Spinal cord (tissue), 10 donors: ENCODE results near the gene GALNT10. TPM values are rescaled to one million over a fixed set of nuclear protein-coding genes. Genes with fewer than 3 reads are reported as not detected.

Source experiments
- DNase-seq, 6 donors: peaks; one replicate each; pipeline versions ENCODE4 v3.0.0 to v3.0.0-alpha.2; 2013 to 2015; ENCODE audit warnings: low spot score in 6 of 6, low read depth in 4 of 6
- H3K27ac ChIP-seq: one replicate; pipeline ENCODE4 v1.5.1; 2013; ENCODE audit warnings: low read depth, low read length, control low read depth
- H3K27me3 ChIP-seq: one replicate; pipeline ENCODE4 v1.6.1; 2013; ENCODE audit warnings: low read length; ENCODE audit not compliant: control insufficient read depth, insufficient read depth
- H3K36me3 ChIP-seq: one replicate; pipeline ENCODE4 v1.6.1; 2013; ENCODE audit warnings: low read length; ENCODE audit not compliant: control insufficient read depth, insufficient read depth
- H3K4me1 ChIP-seq: one replicate; pipeline ENCODE4 v1.6.1; 2013; ENCODE audit warnings: low read length; ENCODE audit not compliant: control insufficient read depth, insufficient read depth
- H3K4me3 ChIP-seq: one replicate; pipeline ENCODE4 v1.5.1; 2013; ENCODE audit warnings: low read depth, low read length, control low read depth
- H3K9me3 ChIP-seq: one replicate; pipeline ENCODE4 v1.6.1; 2013; ENCODE audit warnings: low read length; ENCODE audit not compliant: control insufficient read depth, insufficient read depth
- WGBS: methylation state at CpG from one replicate; pipeline ENCODE4 v1.1.5; 2013; ENCODE audit warnings: missing lambda C conversion rate; ENCODE audit not compliant: insufficient coverage; 5-methylcytosine and 5-hydroxymethylcytosine counted together
- polyA plus RNA-seq, 2 donors: library from polyadenylated mRNA; unstranded; fragments of 120-200 nt; gene quantifications; one replicate each; pipeline ENCODE4 v1.2.1, GENCODE V29; 2013; ENCODE audit not compliant: insufficient read length in 2 of 2
- total RNA-seq, 2 donors: library from RNA; depleted of rRNA in 1 of 2; stranded (reverse); fragments of 120-200 nt in 1 of 2; fragments of >200 nt in 1 of 2; gene quantifications; one replicate each; pipeline versions ENCODE4 v1.2.3 to v1.2.4, GENCODE V29; 2013 to 2014
- donor health status: healthy.

The GALNT10 gene
- total and polyA plus RNA-seq, 4 donors, result 17.2 to 31.2 (median 22.5) TPM

GRCh38 chr5:154451957-154452356 is 261.4 kb downstream of the GALNT10 start:
- no CpG with 5 or more reads among the region's 8 CpGs for WGBS
- H3K27ac ChIP-seq, result no peak overlapping the region
- H3K9me3 ChIP-seq, result no peaks in the 10 kb centered on the region
- no peak overlapping the region for H3K4me3 ChIP-seq
- no peaks in the 10 kb centered on the region for H3K27me3 ChIP-seq
- peaks cover 7% of the 10 kb centered on the region for H3K4me1 ChIP-seq
- H3K36me3 ChIP-seq, result peaks cover 24% of the 10 kb centered on the region
- DNase-seq, result no peak

GRCh38 chr5:154455585-154455984 is 265.1 kb downstream of the GALNT10 start:
- DNase-seq, result no peak
- no peak overlapping the region for H3K4me3 ChIP-seq
- no peaks in the 10 kb centered on the region for H3K27me3 ChIP-seq
- H3K36me3 ChIP-seq, result peaks cover 27% of the 10 kb centered on the region
- H3K4me1 ChIP-seq, result no peaks in the 10 kb centered on the region
- H3K9me3 ChIP-seq, result no peaks in the 10 kb centered on the region
- no peak overlapping the region for H3K27ac ChIP-seq
- WGBS, result no CpG with 5 or more reads among the region's 5 CpGs

- Histone ChIP-seq H3K4me1 (no peaks in the 10 kb centered on the region), H3K27me3 (no peaks in the 10 kb centered on the region), H3K4me3 (no peak overlapping the region), H3K27ac (no peak overlapping the region), H3K36me3 (peaks cover 30% of the 10 kb centered on the region), H3K9me3 (no peaks in the 10 kb centered on the region)
- no CpG with 5 or more reads among the region's 3 CpGs for WGBS
- DNase-seq, result no peak
These were observed 266.0 kb downstream of the GALNT10 start for GRCh38 chr5:154456540-154456939.

GRCh38 chr5:154459015-154459414 is 268.5 kb downstream of the GALNT10 start:
- no peaks in the 10 kb centered on the region for H3K9me3 ChIP-seq
- H3K4me3 ChIP-seq, result no peak overlapping the region
- H3K27ac ChIP-seq, result no peak overlapping the region
- peak in 1 of 6 donors; percentile 4 for DNase-seq
- peaks cover 16% of the 10 kb centered on the region for H3K36me3 ChIP-seq
- H3K27me3 ChIP-seq, result no peaks in the 10 kb centered on the region
- no peaks in the 10 kb centered on the region for H3K4me1 ChIP-seq
- WGBS, result 80% methylated on average over 3 of the region's 3 CpGs

GRCh38 chr5:154460172-154460571 is 269.6 kb downstream of the GALNT10 start:
- Histone ChIP-seq H3K27me3 (no peaks in the 10 kb centered on the region), H3K27ac (no peak overlapping the region), H3K4me3 (no peak overlapping the region), H3K9me3 (no peaks in the 10 kb centered on the region), H3K36me3 (peaks cover 12% of the 10 kb centered on the region), H3K4me1 (no peaks in the 10 kb centered on the region)
- WGBS, result 100% methylated on average over 4 of the region's 4 CpGs
- no peak for DNase-seq

- Histone ChIP-seq H3K9me3 (no peaks in the 10 kb centered on the region), H3K27me3 (peaks cover 3% of the 10 kb centered on the region), H3K4me1 (no peaks in the 10 kb centered on the region), H3K27ac (no peak overlapping the region), H3K36me3 (peaks cover 6% of the 10 kb centered on the region), H3K4me3 (no peak overlapping the region)
- no peak for DNase-seq
- 46% methylated on average over 3 of the region's 6 CpGs for WGBS
These were observed 271.0 kb downstream of the GALNT10 start for GRCh38 chr5:154461531-154461930.

GRCh38 chr5:154464438-154464837 is 273.9 kb downstream of the GALNT10 start:
- Histone ChIP-seq H3K36me3 (peaks cover 4% of the 10 kb centered on the region), H3K4me1 (no peaks in the 10 kb centered on the region), H3K27me3 (peaks cover 25% of the 10 kb centered on the region), H3K27ac (no peak overlapping the region), H3K9me3 (no peaks in the 10 kb centered on the region), H3K4me3 (no peak overlapping the region)
- WGBS, result 43% methylated on average over 1 of the region's 1 CpG
- DNase-seq, result no peak

- no peaks in the 10 kb centered on the region for H3K9me3 ChIP-seq
- H3K4me1 ChIP-seq, result no peaks in the 10 kb centered on the region
- no peak overlapping the region for H3K27ac ChIP-seq
- no peak for DNase-seq
- H3K36me3 ChIP-seq, result peaks cover 4% of the 10 kb centered on the region
- WGBS, result no CpG with 5 or more reads among the region's 6 CpGs
- H3K4me3 ChIP-seq, result no peak overlapping the region
- H3K27me3 ChIP-seq, result peaks cover 31% of the 10 kb centered on the region
These were observed 274.6 kb downstream of the GALNT10 start for GRCh38 chr5:154465169-154465568.

GRCh38 chr5:154466147-154466546 is 275.6 kb downstream of the GALNT10 start:
- H3K36me3 ChIP-seq, result no peaks in the 10 kb centered on the region
- no peaks in the 10 kb centered on the region for H3K9me3 ChIP-seq
- no peak overlapping the region for H3K27ac ChIP-seq
- WGBS, result 64% methylated on average over 3 of the region's 5 CpGs
- no peaks in the 10 kb centered on the region for H3K4me1 ChIP-seq
- peaks cover 41% of the 10 kb centered on the region for H3K27me3 ChIP-seq
- no peak for DNase-seq
- no peak overlapping the region for H3K4me3 ChIP-seq

- WGBS, result 64% methylated on average over 2 of the region's 5 CpGs
These were observed 276.1 kb downstream of the GALNT10 start for GRCh38 chr5:154466671-154467070.

More at GRCh38 chr5:154466671-154467070, 276.1 kb downstream of the GALNT10 start:
- DNase-seq, result no peak
- Histone ChIP-seq H3K27me3 (peaks cover 46% of the 10 kb centered on the region), H3K36me3 (no peaks in the 10 kb centered on the region), H3K27ac (no peak overlapping the region), H3K4me1 (no peaks in the 10 kb centered on the region), H3K4me3 (no peak overlapping the region), H3K9me3 (no peaks in the 10 kb centered on the region)
